Measurements from ENCODE around the gene ELP2. TPM values are rescaled to one million over a fixed set of nuclear protein-coding genes. Genes with fewer than 3 reads are reported as not detected.

ELP2 gene
- total RNA-seq, 1 donor from 2014 or later = 143 TPM

DNA sequence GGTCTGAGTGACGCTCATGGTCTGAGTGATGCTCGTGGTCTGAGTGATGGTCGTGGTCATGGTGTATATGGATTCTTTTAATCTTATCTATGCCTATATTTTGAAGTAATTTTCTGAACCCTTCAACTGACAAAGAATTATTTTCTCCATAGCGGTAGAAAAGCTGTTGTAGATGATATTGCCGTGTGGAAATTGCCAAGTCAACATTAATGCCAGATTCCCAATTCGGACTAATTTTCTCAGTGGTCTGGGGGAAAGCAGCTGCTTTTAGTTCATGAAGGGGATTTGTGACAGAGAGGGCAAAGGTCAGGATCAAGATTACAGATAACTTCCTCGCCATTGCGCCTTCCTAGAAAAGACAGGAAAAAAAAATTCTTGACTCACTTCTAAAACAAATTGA, 3.0 kb upstream of the ELP2 start:
- no peak for TF ChIP-seq CTCF (IDR thresholded peaks at IDR 0.05; ENCODE audit: unreplicated experiment)
- no peaks in the 10 kb centered on the region for H3K27me3 Mint-ChIP-seq (ENCODE audit: low read depth)
- no peak overlapping the region for H3K27ac Mint-ChIP-seq
- H3K9me3 Mint-ChIP-seq = no peaks in the 10 kb centered on the region
- no peak overlapping the region for H3K4me3 Mint-ChIP-seq
- peaks cover 19% of the 10 kb centered on the region for H3K4me1 Mint-ChIP-seq
- DNase-seq (ENCODE audit: low spot score in 2 of 2, unreplicated experiment in 2 of 2) = no peak
- peaks cover 11% of the 10 kb centered on the region for H3K36me3 Mint-ChIP-seq

DNA sequence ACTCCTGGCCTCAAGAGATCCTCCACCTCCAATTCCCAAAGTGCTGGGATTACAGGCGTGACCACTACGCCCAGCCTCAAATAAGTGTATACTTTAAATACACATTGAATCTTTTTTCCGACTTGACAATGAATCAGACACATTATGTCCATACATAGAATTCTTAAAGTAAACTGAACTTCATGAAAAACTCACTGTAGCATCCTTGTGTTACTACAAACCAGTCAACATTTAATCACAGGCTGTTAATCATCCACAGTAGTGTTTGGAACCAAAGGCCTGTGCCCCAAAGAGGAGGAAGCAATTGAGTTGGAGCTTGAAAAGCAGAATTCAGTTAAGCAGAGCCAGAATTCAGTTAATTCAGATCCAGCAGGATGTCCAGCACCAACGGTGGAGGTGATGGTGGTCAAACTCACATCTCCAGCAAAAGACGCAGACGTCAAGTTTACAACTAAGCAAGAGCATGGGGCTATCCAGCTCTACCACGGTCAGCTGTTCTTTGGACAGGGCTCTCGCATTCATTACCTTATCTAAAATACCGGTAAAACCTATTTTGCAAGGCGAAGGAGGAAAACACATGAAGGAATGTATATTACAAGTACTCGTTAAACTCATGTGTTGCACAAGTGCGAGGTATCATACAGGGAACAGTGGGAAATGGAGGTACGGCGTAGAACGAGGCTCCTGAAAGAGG, 1.7 kb upstream of the ELP2 start:
- DNase-seq (ENCODE audit: low spot score in 2 of 2, unreplicated experiment in 2 of 2) = no peak
- H3K27me3 Mint-ChIP-seq (ENCODE audit: low read depth) = no peaks in the 10 kb centered on the region
- peaks cover 8% of the 10 kb centered on the region for H3K36me3 Mint-ChIP-seq
- peak overlapping the region; percentile 97 for H3K4me3 Mint-ChIP-seq
- no peaks in the 10 kb centered on the region for H3K9me3 Mint-ChIP-seq
- peaks cover 28% of the 10 kb centered on the region for H3K4me1 Mint-ChIP-seq
- no peak for TF ChIP-seq CTCF (IDR thresholded peaks at IDR 0.05; ENCODE audit: unreplicated experiment)
- peak overlapping the region; percentile 89 for H3K27ac Mint-ChIP-seq

GRCh38 chr18:36128530-36128870, 1.2 kb upstream of the ELP2 start:
- H3K27me3 Mint-ChIP-seq (ENCODE audit: low read depth) = no peaks in the 10 kb centered on the region
- H3K4me1 Mint-ChIP-seq = peaks cover 28% of the 10 kb centered on the region
- peaks cover 6% of the 10 kb centered on the region for H3K36me3 Mint-ChIP-seq
- peak in 1 of 2 experiments; percentile 42 for DNase-seq (ENCODE audit: low spot score in 2 of 2, unreplicated experiment in 2 of 2)
- TF ChIP-seq CTCF (IDR thresholded peaks at IDR 0.05; ENCODE audit: unreplicated experiment) = no peak
- no peaks in the 10 kb centered on the region for H3K9me3 Mint-ChIP-seq
- H3K4me3 Mint-ChIP-seq = peak overlapping the region; percentile 97
- H3K27ac Mint-ChIP-seq = peak overlapping the region; percentile 89

DNA sequence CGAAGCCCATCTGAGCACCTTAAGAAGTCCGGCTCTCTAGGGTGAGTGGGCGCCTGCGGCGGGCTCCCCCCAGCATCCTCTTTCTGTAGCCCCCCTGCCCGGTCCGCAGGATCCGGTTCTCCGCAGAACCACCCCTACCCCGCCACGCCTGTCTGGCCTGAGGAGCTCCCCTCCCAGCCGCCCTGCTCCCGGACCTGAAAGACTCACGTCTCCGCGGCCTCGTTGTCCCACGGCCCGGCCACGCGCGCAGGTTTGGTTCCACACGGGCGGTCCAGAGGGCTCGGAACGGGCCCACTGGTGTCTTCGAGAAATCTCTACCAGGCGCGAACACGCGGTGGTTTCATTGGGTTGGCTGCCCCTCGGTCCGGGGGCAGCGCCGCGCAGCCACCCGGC, 796 bp upstream of the ELP2 start:
- DNase-seq (ENCODE audit: low spot score in 2 of 2, unreplicated experiment in 2 of 2) = no peak

GRCh38 chr18:36130039-36130831, 536 bp downstream of the ELP2 start:
- DNase-seq (ENCODE audit: low spot score in 2 of 2, unreplicated experiment in 2 of 2) = peak in 1 of 2 experiments; percentile 40
- H3K4me1 Mint-ChIP-seq = peaks cover 28% of the 10 kb centered on the region
- H3K4me3 Mint-ChIP-seq = peak overlapping the region; percentile 97
- TF ChIP-seq CTCF (IDR thresholded peaks at IDR 0.05; ENCODE audit: unreplicated experiment) = no peak
- H3K9me3 Mint-ChIP-seq = no peaks in the 10 kb centered on the region
- peak overlapping the region; percentile 97 for H3K27ac Mint-ChIP-seq
- no peaks in the 10 kb centered on the region for H3K27me3 Mint-ChIP-seq (ENCODE audit: low read depth)
- H3K36me3 Mint-ChIP-seq = no peaks in the 10 kb centered on the region

More for the DNA sequence above, 796 bp upstream of the ELP2 start:
- peak overlapping the region; percentile 97 for H3K4me3 Mint-ChIP-seq
- TF ChIP-seq CTCF (IDR thresholded peaks at IDR 0.05; ENCODE audit: unreplicated experiment) = no peak
- H3K27ac Mint-ChIP-seq = peak overlapping the region; percentile 97
- no peaks in the 10 kb centered on the region for H3K9me3 Mint-ChIP-seq
- peaks cover 28% of the 10 kb centered on the region for H3K4me1 Mint-ChIP-seq
- no peaks in the 10 kb centered on the region for H3K27me3 Mint-ChIP-seq (ENCODE audit: low read depth)
- peaks cover 4% of the 10 kb centered on the region for H3K36me3 Mint-ChIP-seq

All from mesothelial cell of epicardium (in vitro differentiated cells).